Raji (cell line): ENCODE measurements around the gene GLCCI1.

Experiments
- POLR2A ChIP-seq: IDR thresholded peaks from 2 replicates; pipeline ENCODE4 v1.6.1; 2011; ENCODE audit warnings: low read depth, low read length, control low read depth; ENCODE audit not compliant: insufficient read depth

GLCCI1 gene

DNA sequence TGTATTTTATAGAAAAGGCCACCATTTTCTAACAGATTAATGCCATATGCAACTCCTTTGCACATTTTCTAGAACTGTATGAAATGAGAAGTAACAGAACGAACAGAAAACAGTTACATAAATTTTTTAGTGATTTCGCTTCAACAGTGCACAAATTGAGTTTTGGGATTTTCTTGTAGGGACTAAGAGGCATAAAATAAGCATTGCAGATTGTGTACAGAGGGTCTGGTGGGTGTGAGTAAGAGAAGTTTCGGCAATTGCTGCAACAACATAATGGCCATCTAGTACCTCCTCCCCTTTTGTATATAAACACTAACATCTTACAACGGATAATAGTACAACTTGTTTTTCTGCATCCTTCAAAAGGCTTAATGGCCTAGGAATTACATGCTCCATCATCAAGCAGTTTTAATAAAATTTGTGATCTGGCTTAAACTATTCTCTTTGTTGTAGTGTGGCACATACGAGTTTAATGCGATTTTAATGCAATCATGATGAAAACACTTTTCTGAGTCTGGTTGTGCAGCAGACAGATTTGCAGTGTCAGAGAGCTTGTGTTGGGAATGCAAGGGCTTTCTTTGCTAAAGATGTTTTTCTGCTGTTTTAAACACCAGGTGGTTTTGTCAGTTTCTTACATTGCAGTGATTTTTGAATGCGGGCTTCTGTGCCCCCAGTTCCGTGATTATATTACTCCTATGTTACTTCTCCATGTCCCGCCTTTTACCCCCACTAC lies 2.9 kb downstream of the GLCCI1 start:
- TF ChIP-seq POLR2A = no peak

DNA sequence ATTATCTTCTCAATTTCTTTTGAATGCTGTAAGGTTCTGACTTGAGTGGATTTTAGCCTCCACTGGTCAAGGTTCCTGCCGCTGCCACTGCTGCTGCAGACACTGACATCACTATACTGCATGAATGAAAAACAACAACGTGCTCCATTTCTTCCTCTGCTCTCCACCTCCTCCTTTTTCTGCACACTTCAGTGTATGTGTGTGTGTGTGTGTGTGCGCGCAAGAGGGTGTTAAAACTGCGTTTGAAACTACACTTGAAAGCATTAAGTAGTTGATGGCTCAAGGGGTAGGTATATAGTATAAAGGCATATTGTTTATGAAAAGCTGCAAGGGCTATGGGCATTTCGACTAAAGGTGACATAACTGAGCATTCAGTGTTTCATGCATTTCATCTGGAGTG lies 3.5 kb downstream of the GLCCI1 start:
- no peak for TF ChIP-seq POLR2A

DNA sequence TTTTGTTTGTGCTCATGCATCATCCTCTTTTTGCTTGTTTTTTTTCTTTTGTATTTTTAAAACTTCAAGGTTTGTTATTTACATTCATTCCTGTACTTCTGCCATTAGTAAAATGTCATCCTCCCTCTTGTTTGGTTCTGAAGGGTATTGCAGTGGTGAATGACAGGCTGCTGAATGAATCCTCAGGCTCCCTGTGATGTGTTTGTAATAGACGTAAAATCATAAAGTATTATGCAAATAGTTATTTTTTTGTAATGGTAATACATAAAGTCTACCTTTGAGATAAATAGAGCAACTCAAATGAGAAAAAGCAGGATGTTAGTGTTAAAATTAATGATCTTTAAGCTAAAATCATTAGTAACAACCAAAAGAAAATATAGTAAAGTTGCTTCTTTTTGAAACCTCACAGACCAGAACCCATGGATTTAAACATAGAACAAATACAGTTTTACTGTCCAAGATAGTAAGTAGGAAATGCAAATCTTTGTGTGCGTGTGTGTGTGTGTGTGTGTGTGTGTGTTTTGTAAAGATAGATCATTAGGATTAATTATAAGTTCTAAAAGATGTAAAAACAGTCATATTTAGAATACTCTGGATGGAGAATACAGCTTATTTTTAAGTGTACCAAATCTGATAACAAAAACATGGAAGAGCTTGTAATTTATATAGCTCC lies 4.5 kb downstream of the GLCCI1 start:
- no peak for TF ChIP-seq POLR2A

DNA sequence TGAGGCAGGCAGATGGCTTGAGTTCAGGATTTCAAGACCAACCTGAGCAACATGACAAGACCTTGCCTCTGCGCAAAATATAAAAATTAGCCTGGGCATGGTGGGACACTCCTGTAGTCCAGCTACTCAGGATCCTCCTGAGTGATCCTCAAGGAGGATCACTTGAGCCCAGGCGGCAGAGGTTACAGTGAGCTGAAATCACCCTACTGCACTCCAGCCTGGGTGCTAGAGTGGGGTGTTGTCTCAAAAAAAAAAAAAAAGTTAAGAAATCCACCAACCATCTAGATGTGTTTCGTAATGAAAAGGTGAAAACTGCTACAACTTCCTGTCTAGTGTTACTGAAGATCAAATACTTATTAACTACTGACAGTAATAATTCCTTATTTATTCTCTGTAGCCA lies 8.1 kb downstream of the GLCCI1 start:
- TF ChIP-seq POLR2A = no peak

DNA sequence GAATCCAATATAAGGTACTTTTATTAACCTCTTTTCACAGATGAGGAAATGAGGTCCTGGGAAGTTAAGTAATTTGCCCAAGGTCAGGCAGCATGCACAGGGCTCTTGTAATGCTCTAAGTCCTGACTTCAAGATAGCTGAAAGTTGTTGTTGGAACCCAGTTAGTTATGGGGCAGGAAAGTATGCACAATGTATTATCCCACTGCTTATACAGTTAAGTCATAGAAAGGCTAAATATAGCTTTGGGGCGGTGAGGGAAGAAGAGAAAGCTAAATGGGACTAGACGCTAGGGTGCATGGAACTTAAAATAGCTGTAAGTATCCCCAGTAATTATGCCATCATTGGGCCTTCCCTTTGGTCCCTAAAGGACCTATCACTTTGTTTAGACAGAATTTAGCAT lies 9.2 kb downstream of the GLCCI1 start:
- TF ChIP-seq POLR2A = no peak

DNA sequence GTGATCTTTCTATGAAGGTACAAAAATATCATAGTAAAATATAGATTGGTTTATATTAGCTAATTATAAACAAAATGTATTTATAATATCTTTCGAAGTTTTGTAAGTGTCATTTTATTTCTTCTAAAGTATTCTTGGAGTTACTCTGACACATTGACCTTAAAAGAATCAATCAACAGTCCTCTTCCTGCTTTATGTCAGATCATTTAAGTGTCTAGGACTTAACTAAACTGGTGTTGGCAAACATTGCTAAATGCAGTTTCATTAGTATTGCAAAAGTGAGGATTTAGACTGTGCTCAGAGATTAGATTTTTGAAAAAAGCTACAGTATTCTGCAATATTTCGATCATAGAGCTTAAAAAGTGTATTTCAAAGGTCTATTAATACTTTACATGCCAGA lies 10.3 kb downstream of the GLCCI1 start:
- no peak for TF ChIP-seq POLR2A

DNA sequence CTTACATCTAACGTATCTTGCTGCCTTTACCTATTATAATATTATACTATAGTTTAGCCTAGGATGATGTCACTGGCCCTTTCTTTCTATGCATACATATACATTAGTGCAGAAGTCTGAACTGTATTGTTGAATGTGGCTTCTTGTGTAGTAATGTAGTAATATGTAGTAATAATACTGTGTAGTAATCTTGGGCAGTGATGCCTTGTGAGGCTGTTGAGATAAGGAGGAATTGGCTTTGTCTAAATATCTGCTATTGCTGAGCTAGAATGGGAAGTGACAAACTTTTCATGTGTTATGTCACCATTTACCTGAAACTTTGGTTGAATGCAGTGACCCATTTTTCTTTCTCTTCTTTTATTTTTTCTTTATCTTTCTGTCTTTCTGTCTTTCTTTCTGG lies 11.0 kb downstream of the GLCCI1 start:
- no peak for TF ChIP-seq POLR2A

DNA sequence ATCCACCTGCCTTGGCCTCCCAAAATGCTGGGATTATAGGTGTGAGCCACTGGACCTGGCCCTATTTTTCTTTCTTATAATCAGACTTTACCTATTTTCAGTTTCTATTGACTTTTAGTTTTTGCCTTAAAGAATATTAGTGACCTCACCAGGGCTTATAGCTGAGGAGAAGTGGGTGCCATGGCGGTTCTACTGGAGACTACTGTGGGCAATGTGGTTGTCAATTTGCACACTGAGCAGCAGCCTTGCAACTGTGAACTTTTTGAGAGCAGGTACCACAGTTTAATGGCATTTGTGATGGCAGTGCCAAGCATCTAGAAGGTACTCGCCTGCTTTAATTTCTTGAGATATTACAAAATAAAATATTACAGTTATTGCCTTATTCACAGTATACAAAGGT lies 11.5 kb downstream of the GLCCI1 start:
- no peak for TF ChIP-seq POLR2A

DNA sequence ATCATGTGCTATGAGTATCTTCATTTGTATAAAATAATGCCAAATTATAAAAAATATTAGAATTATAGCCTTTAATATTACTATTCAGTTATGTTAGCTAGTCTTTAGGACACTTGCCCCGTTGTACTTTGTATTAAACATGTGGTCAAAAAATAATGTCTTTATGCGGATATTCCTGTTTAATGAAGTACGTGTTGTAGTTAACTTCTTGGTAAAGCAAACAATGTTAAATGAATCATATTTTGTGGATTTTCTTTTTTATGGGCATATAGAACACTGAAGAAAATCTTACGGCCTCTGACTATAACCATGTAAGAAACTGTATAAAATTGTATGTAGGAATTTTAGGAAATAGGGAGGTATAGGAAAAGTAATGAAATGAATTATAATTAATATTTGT lies 14.3 kb downstream of the GLCCI1 start:
- TF ChIP-seq POLR2A = no peak

DNA sequence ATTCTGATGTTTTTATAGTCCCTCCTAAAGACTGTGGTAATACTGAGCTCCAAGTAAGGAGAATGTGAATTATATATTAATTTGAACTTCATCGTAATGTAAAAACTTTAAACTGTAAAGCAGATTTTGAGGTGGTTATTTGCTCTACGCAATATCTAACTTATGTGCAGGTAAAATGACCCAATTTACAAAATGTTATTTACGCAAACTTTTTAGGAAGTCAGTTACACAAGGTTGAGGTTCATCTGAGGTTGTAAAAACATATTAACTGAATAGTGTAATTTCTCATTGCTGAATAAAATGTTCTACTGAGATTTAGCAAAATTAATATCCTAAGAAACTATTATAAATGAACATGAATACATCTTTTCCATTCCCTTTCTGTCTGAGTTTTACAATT lies 15.8 kb downstream of the GLCCI1 start:
- no peak for TF ChIP-seq POLR2A

DNA sequence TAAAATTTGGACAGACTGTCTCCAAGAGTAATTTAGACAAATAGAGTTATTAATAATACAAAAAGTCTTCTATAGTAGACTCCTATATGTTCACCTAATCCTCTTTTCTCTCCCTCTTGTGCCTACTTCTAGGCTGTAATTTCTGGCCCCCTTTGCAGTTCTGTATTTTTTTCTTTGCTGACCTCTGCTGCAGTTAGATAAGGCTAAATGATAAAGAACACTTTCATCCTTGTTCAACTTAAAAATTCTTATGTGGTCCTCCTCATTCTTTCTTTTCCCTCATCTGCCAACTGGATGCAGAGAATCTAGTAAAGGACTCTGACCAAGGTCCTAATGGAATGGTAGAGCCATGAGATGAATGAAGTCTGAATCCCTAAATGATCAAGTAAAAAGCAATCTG lies 20.1 kb downstream of the GLCCI1 start:
- no peak for TF ChIP-seq POLR2A

DNA sequence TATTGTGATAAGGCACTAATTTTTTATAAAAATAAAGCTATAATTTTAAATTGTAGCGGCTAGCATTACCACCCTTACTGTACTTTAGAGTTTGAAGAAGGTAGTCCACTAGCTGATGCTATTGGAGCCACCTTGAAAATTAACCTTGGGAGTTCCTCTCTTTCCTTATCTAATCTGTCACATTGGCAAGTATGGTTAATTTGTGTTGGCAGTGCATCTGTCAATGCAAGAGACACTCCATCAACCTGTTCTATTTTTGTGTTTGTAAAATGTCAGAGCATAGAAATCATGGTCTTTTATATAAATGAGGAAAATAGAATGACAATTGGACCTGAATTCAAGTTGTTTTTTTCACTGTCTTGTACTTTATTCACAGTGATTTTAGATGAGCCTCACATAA lies 20.5 kb downstream of the GLCCI1 start:
- no peak for TF ChIP-seq POLR2A

DNA sequence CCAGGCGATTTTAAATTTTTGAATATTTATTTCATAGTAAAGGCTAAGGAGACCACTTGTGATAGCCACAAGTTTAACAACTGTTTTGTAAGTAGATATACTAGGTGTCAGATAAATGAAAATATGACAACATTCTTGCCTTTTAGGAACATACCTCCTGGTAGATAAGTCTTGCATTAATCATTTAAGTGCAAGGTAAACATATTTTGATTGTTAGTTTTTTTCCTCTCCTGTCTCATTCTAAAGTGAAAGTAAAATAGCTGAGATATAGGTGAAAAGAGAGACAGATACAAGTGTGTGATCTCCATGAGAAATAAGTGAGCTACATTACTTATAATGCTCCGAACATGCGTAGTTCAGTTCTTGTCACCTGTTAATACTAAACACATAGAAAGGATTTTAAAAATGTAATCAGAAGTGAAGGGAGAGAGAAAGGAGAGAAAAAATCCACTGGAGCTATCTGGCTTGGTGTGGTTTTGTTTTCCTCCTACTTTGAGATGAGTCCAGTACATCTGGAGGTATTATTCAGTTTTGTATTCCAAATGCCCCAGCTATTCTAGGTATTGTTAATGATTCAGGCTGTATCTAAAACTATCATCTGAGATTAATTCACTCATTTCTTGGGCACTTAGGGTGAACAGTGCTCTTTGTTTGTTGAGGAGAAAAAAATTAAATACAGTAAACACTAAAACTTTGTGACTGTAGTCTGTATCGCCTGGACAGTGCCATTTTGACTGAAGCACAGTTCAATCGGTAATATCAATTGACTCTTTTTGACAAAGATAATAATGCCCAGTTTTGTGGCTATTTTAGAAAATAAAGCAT lies 21.2 kb downstream of the GLCCI1 start:
- TF ChIP-seq POLR2A = no peak

DNA sequence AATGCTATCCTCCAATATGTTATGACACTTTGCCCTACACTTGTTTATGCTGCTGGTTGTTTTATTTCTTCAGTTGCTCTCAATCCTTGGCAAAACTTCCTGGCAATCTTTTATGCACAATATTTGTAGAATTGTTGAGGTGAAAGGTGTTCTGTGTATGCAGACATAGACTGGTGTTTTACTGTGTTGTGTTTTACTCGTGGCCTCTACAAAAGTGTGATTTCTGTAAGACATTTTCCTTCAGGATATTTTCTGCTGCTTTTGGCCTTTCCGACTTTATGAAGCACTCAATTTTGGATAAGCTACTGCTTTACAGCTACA lies 21.8 kb downstream of the GLCCI1 start:
- TF ChIP-seq POLR2A = no peak

DNA sequence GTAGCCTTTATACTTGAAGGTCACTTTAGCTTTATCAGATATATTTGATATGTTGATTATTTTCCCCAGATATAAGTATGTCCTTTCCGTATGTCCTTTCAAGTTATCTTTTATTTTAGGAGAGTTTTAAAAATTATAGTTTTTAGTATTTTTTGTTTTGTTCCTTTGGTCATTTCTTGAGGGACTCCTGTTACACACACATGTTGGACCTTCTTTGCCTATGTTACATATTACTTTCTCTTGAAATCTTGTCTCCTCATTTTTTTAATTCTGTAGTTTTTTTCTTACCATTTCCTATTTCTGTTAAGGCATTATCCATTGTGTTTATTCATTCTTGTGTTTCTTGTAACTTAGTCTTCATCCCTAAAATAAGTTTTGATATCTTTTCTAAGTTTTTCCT lies 23.9 kb downstream of the GLCCI1 start:
- no peak for TF ChIP-seq POLR2A

DNA sequence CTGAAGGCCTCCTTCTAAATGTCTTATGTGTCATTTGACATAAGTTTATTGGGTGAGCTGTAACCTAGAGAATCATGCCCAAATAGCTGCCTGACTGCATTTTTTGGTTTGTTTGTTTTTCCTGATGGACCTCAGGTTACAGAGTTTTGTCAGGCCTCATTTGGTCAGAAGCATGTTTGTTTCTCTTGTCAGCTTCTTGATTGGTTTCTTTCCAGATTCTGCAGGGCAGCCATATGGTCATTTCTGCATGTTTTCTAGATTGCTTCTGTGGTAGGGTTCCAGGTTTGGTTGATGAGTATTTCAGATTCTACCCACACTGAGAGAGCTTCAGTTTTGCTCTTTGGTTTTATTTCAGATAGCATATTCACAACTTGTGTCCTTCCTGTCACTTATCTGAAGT lies 28.0 kb downstream of the GLCCI1 start:
- no peak for TF ChIP-seq POLR2A

DNA sequence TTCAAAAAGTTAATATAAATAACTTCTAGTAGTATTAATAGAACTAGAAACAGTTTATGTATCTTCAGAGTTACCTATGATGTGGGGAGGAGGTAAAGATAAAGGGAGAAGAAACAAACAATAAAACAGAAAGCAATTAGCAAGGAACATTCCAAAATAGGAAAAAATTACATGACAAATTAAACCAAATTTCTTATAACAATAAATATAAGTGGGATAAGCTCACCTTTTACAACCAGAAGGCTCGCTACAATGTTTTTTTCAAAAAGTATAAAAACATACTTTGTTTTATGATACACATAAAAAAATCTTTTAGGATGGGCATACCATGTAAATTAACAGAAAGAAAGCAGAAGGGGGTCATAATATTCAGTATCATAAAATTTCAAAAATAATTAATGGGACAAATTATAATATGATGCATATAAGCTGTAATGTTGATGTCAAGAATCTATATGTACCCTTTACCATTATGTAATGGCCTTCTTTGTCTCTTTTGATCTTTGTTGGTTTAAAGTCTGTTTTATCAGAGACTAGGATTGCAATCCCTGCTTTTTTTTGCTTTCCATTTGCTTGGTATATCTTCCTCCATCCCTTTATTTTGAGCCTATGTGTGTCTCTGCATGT lies 31.8 kb downstream of the GLCCI1 start:
- no peak for TF ChIP-seq POLR2A

DNA sequence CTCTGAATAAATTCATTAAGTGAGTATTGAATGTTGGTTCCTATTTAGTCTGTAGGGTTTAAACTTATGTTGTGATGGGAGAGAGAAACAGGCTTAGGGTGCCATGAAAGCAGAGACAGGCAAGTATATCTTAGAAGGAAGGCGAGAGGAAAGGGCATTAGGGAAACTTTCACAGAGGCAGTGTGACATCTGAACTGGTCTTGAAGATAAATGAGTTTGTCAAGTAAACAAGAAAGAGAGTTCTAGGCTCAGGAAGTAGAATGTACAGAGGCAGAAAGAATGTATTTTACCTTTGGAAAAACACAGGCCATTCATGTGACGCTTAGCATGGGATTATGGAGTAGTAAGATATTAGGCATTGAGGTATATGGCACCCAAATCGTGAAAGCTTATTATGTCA lies 34.5 kb downstream of the GLCCI1 start:
- TF ChIP-seq POLR2A = no peak
